Subcutaneous preadipocyte (primary cell): ENCODE data around the gene IDE. TPM values are rescaled to one million over a fixed set of nuclear protein-coding genes. Genes with fewer than 3 reads are reported as not detected.

Experiments used
- total RNA-seq: library from RNA; depleted of rRNA; stranded (reverse); fragments of >200 nt; gene quantifications from 2 replicates; pipeline ENCODE4 v1.2.3, GENCODE V29; 2012

IDE gene
- 17.3 and 26.4 TPM in 2 replicates for total RNA-seq

DNA sequence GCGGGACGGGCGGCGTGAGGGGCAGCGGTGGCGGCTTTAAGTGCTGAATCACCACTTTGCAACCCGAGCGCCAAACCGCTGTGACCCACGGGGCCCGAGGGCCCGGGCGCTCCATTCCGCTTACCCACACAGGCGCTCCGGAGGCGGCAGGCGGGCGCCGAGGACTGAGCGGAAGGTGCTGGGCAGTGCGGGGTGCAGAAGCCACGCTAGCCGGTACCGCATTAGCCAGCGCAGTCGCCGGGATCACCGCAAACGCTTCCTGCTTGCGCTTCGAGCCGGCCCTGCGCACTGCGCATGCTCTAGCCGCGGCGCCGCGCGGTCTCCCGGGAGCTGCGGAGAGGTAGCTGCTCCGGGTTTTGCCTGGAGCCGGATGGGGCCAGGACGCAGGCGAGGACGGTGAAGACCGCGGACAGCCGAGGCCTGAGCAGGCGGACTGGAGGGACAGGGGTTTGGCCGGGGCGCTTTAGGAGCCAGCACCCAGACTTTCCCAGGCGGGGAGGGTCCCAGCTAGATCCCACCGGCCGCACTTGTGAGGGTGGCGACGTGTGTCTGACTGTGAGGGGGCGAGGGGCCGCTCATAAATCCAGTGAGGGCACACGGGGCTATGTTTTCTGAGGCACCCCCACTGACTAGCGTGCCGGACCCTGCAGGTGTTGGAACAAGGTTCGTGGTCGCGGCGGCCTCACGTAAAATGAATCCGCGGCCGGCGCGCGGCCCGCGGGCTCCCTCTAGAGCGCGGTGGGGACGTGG is at the start of gene IDE:
Gene IDE (minus strand): TSS at position 296 of the 750 bp plus-strand sequence. CDS start 74 bp downstream, at position 222.

DNA sequence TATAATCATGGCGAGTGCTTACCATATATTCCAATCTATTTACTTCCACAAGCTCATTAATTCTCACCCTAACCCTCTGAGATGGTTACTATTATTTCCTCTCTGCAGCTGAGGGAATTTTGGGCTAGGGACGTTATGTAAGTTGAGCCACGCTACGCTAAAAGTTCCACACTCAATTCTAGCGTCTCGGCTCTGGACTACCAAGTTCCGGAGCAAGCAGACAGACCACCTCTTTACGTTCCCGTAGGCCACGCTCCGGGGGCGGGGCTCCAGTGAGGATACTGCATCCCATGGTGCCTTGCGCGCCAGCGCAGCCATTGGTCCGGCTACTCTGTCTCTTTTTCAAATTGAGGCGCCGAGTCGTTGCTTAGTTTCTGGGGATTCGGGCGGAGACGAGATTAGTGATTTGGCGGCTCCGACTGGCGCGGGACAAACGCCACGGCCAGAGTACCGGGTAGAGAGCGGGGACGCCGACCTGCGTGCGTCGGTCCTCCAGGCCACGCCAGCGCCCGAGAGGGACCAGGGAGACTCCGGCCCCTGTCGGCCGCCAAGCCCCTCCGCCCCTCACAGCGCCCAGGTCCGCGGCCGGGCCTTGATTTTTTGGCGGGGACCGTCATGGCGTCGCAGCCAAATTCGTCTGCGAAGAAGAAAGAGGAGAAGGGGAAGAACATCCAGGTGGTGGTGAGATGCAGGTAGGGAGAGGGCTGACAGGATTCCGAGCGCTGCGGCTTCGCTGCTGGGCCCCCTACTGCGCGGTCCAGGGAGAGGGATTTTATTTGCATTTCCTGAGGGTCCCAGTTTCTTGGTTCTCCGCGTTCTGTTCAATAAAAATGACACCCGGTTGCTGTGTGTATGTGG is 19.1 kb upstream of the IDE start, which contains the start of gene KIF11:
Gene KIF11 (plus strand): TSS at position 370 of the 858 bp plus-strand sequence. CDS start 246 bp downstream, at position 616.

Other genes with a start within 250 kb of the IDE start
- 21.7 and 37.7 TPM in 2 replicates for gene KIF11, start 19.0 kb upstream of the IDE start, total RNA-seq
- 0.39 TPM in 1 of 2 replicates, not detected in the other for gene HHEX, start 115.9 kb upstream of the IDE start, total RNA-seq